ENCODE measurements around the gene KHSRP. TPM values are rescaled to one million over a fixed set of nuclear protein-coding genes. Genes with fewer than 3 reads are reported as not detected.

Gene KHSRP
- total and polyA plus RNA-seq, 2 of the 13 experiments (the other 11 are each of a cell fraction or from before 2014, with no cell fraction given): 72.1 to 129 TPM

DNA sequence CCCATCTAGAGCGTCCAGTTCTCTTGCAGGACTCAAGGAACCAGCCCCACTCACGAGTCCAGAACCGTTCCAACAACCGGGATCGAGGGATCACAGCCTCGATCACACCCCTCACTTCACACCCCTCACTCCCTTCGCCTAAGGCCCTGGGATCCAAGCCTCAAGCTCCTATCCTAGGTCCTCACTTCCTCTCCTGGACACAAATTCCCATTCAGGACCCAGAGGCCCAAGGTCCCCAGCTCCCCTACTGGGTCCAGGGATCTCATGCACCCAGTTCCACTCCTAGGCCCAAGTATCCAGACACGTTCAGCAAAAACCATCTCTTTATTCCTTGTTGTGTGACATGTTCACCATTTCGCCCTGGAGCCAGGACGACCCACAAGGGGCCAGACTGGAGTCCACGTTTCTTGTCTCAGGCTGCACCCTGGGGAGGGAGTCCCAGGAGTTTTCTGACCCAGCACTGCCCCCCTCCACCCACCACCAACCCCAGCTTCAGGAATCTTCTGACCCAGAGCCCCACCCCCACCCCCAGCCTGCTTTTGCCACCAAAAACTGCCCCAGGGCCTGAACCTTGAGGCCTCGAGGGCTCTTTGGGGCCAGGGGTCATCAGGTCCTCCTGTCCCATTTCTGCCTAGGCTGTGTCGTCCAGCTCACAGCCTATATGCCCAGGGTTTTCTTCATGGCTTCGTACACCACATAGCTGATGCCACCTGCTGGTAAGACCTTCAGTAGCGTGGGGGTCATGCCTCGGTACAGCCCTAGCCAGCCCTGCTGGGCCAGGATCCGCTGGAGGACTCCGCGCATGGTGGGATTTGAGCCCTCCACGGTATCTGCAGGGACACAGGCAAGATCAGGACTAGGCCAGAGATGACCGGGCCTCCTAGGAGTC, 1.4 kb upstream of the KHSRP start:
- H3K27me3 ChIP-seq (ENCODE audit: control insufficient read depth in 1 of 2, insufficient read depth in 2 of 2, low read length in 2 of 2): no peaks in the 10 kb centered on the region; a peak in 1 of 5 replicates
- peak overlapping the region; percentile 43 for H3K4me2 ChIP-seq (ENCODE audit: low read depth, low read length)
- WGBS (ENCODE audit: low lambda C conversion rate): 88% methylated on average over 16 of the region's 21 CpGs
- intact Hi-C loops (cut with micrococcal nuclease; ENCODE audit: unreplicated experiment): no loop called here
- TSS peak; percentile 67 for BruUV-seq (replicated peaks)
- CTCF ChIA-PET (ENCODE audit: low intra/inter-chr PET ratio, low total read pairs): interaction anchor here (1.3 to 1.4 kb wide), 2 partner anchors 260 to 300 kb away, joined by 3 to 5 read pairs; no protein-coding TSS in a partner anchor
- peaks cover 8 to 16% of the 10 kb centered on the region in 2 experiments; a peak in 4 of 5 replicates for H3K36me3 ChIP-seq (replicated peaks in 1 of 2; ENCODE audit: control insufficient read depth in 1 of 2, insufficient read depth in 2 of 2, low read length in 2 of 2)
- peak overlapping the region in 1 of 3 experiments; percentile 18; a peak in 1 of 6 replicates for H3K4me3 ChIP-seq (replicated peaks in 1 of 3; ENCODE audit: insufficient read depth in 1 of 3, low read depth in 2 of 3, low read length in 3 of 3)
- peaks cover 33% of the 10 kb centered on the region for H3K4me1 ChIP-seq (ENCODE audit: insufficient read depth, low read length)
- ATAC-seq: peak; percentile 7; the same call in 1 of the 3 replicates
- in situ Hi-C loops (cut with HindIII; ENCODE audit: extremely low pct_ligation_motif_present, low pct_unique_long_range_greater_than_20kb): no loop called here
- H3K27ac ChIP-seq (ENCODE audit: extremely low read length, insufficient read depth, low read length): peak overlapping the region; percentile 62
- DNase-seq (ENCODE audit: low spot score): peak; percentile 60
- no peaks in the 10 kb centered on the region for H3K9me3 ChIP-seq (ENCODE audit: low read length)
- H4K20me1 ChIP-seq (ENCODE audit: insufficient read depth, low read length): peaks cover 29% of the 10 kb centered on the region
- H3K79me2 ChIP-seq (ENCODE audit: insufficient read depth, low read length): peaks cover 31% of the 10 kb centered on the region
- FAIRE-seq: no peak
- POLR2A ChIA-PET: interaction anchor here (0.7 to 3.0 kb wide), 6 partner anchors 9 to 65 kb away, joined by 3 to 29 read pairs (median 10); partner anchors contain the start of genes ALKBH7, CLPP, GTF2F1 and SLC25A41
- peak overlapping the region; percentile 52 for H3K9ac ChIP-seq (ENCODE audit: insufficient read depth, low read depth, low read length)
- peak overlapping the region; percentile 30 for H2AFZ ChIP-seq (ENCODE audit: low read length)
- TF ChIP-seq ZNF224 (CRISPR knock-in tag; IDR thresholded peaks at IDR 0.05) (no peak), MIER2 (CRISPR knock-in tag; IDR thresholded peaks at IDR 0.05) (no peak), CHD4 (IDR thresholded peaks at IDR 0.05; ENCODE audit: borderline replicate concordance, low read length) (peak; percentile 75; the same call in 1 of the 2 replicates), ZNF24 (IDR thresholded peaks at IDR 0.05) (no peak), ZMYM2 (CRISPR knock-in tag; IDR thresholded peaks at IDR 0.05) (no peak), PHB2 (IDR thresholded peaks at IDR 0.05; ENCODE audit: partially characterized antibody) (no peak), ESRRA (CRISPR knock-in tag; IDR thresholded peaks at IDR 0.05; ENCODE audit: low read depth) (no peak), ZNF589 (CRISPR knock-in tag; conservative IDR thresholded peaks at IDR 0.05) (no peak), STAG1 (CRISPR knock-in tag; IDR thresholded peaks at IDR 0.05) (peak; percentile 63), ZFP1 (CRISPR knock-in tag; IDR thresholded peaks at IDR 0.05) (no peak), ZNF577 (CRISPR knock-in tag; IDR thresholded peaks at IDR 0.05; ENCODE audit: borderline replicate concordance, low read depth) (no peak), IRF1 (CRISPR knock-in tag; IDR thresholded peaks at IDR 0.05; ENCODE audit: low read depth) (no peak), MXD1 (CRISPR knock-in tag; IDR thresholded peaks at IDR 0.05) (no peak), ZNF710 (CRISPR knock-in tag; IDR thresholded peaks at IDR 0.05; ENCODE audit: borderline replicate concordance) (no peak), ZNF225 (CRISPR knock-in tag; IDR thresholded peaks at IDR 0.05) (0 out of 2 replicates have a peak, but pooled peaks have one; percentile 51)
- TF ChIP-seq, protein P1, sequence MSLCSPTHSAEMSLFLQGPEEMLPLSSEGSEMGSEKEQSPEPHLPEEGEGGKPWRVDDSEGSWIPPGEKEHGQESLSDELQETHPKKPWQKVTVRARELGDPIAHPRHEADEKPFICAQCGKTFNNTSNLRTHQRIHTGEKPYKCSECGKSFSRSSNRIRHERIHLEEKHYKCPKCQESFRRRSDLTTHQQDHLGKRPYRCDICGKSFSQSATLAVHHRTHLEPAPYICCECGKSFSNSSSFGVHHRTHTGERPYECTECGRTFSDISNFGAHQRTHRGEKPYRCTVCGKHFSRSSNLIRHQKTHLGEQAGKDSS (CRISPR knock-in tag; IDR thresholded peaks at IDR 0.05; ENCODE audit: borderline replicate concordance, low read depth): no peak
